ENCODE results near the gene PCSK2. TPM values are rescaled to one million over a fixed set of nuclear protein-coding genes. Genes with fewer than 3 reads are reported as not detected.

PCSK2 gene
- total RNA-seq, 1 experiment from 2014 or later, result not detected

GRCh38 chr20:17316316-17317038 is 89.6 kb downstream of the PCSK2 start:
- peak; percentile 59 for DNase-seq (ENCODE audit: low spot score)
- in situ Hi-C loops (cut with HindIII; ENCODE audit: low sequenced_read_pairs), result no loop called here

- DNase-seq (ENCODE audit: low spot score), result no peak
- in situ Hi-C loops (cut with HindIII; ENCODE audit: low sequenced_read_pairs), result no loop called here
Observed at GRCh38 chr20:17317341-17317740, 90.5 kb downstream of the PCSK2 start.

GRCh38 chr20:17320456-17320855 is 93.6 kb downstream of the PCSK2 start:
- in situ Hi-C loops (cut with HindIII; ENCODE audit: low sequenced_read_pairs), result no loop called here
- no peak for DNase-seq (ENCODE audit: low spot score)

- DNase-seq (ENCODE audit: low spot score), result no peak
- in situ Hi-C loops (cut with HindIII; ENCODE audit: low sequenced_read_pairs), result no loop called here
Observed at GRCh38 chr20:17326096-17326495, 99.3 kb downstream of the PCSK2 start.

GRCh38 chr20:17327185-17328148 is 100.6 kb downstream of the PCSK2 start:
- DNase-seq (ENCODE audit: low spot score), result peak; percentile 73
- in situ Hi-C loops (cut with HindIII; ENCODE audit: low sequenced_read_pairs), result no loop called here

- in situ Hi-C loops (cut with HindIII; ENCODE audit: low sequenced_read_pairs), result no loop called here
- DNase-seq (ENCODE audit: low spot score), result no peak
Observed at GRCh38 chr20:17334932-17335331, 108.1 kb downstream of the PCSK2 start.

GRCh38 chr20:17339000-17339399 is 112.2 kb downstream of the PCSK2 start:
- in situ Hi-C loops (cut with HindIII; ENCODE audit: low sequenced_read_pairs), result no loop called here
- DNase-seq (ENCODE audit: low spot score), result no peak

- DNase-seq (ENCODE audit: low spot score), result no peak
- in situ Hi-C loops (cut with HindIII; ENCODE audit: low sequenced_read_pairs), result no loop called here
Observed at GRCh38 chr20:17343091-17343490, 116.3 kb downstream of the PCSK2 start.

GRCh38 chr20:17343656-17344452 is 117.0 kb downstream of the PCSK2 start:
- in situ Hi-C loops (cut with HindIII; ENCODE audit: low sequenced_read_pairs), result no loop called here
- no peak for DNase-seq (ENCODE audit: low spot score)

GRCh38 chr20:17344790-17345189 is 118.0 kb downstream of the PCSK2 start:
- no peak for DNase-seq (ENCODE audit: low spot score)
- in situ Hi-C loops (cut with HindIII; ENCODE audit: low sequenced_read_pairs), result no loop called here

GRCh38 chr20:17345321-17345720 is 118.5 kb downstream of the PCSK2 start:
- no peak for DNase-seq (ENCODE audit: low spot score)
- in situ Hi-C loops (cut with HindIII; ENCODE audit: low sequenced_read_pairs), result no loop called here

- in situ Hi-C loops (cut with HindIII; ENCODE audit: low sequenced_read_pairs), result no loop called here
- no peak for DNase-seq (ENCODE audit: low spot score)
Observed at GRCh38 chr20:17350321-17350720, 123.5 kb downstream of the PCSK2 start.

GRCh38 chr20:17357238-17357637 is 130.4 kb downstream of the PCSK2 start:
- in situ Hi-C loops (cut with HindIII; ENCODE audit: low sequenced_read_pairs), result no loop called here
- DNase-seq (ENCODE audit: low spot score), result no peak

GRCh38 chr20:17358854-17359253 is 132.0 kb downstream of the PCSK2 start:
- no peak for DNase-seq (ENCODE audit: low spot score)
- in situ Hi-C loops (cut with HindIII; ENCODE audit: low sequenced_read_pairs), result no loop called here

GRCh38 chr20:17364681-17365080 is 137.8 kb downstream of the PCSK2 start:
- in situ Hi-C loops (cut with HindIII; ENCODE audit: low sequenced_read_pairs), result no loop called here
- no peak for DNase-seq (ENCODE audit: low spot score)

GRCh38 chr20:17365831-17366230 is 139.0 kb downstream of the PCSK2 start:
- in situ Hi-C loops (cut with HindIII; ENCODE audit: low sequenced_read_pairs), result no loop called here
- no peak for DNase-seq (ENCODE audit: low spot score)

- in situ Hi-C loops (cut with HindIII; ENCODE audit: low sequenced_read_pairs), result no loop called here
- DNase-seq (ENCODE audit: low spot score), result peak; percentile 94
Observed at GRCh38 chr20:17369506-17369905, 142.7 kb downstream of the PCSK2 start.

- in situ Hi-C loops (cut with HindIII; ENCODE audit: low sequenced_read_pairs), result no loop called here
- no peak for DNase-seq (ENCODE audit: low spot score)
Observed at GRCh38 chr20:17372806-17373440, 146.1 kb downstream of the PCSK2 start.

- DNase-seq (ENCODE audit: low spot score), result no peak
- in situ Hi-C loops (cut with HindIII; ENCODE audit: low sequenced_read_pairs), result no loop called here
Observed at GRCh38 chr20:17374086-17374485, 147.2 kb downstream of the PCSK2 start.
